HG02885 (cell line): ENCODE measurements around the gene LRRC4C.
"Not testable (repeated sequence)": the region's sequence is repeated elsewhere in the genome, so short reads cannot be mapped to it uniquely, and the experiment has no call there.

Experiments used
- ATAC-seq: cut with Tn5 transposase; IDR thresholded peaks from one replicate; pipeline ENCODE4 v1.9.1; 2021; ENCODE audit warnings: mild to moderate bottlenecking; ENCODE audit not compliant: unreplicated experiment, poor library complexity

LRRC4C gene

DNA sequence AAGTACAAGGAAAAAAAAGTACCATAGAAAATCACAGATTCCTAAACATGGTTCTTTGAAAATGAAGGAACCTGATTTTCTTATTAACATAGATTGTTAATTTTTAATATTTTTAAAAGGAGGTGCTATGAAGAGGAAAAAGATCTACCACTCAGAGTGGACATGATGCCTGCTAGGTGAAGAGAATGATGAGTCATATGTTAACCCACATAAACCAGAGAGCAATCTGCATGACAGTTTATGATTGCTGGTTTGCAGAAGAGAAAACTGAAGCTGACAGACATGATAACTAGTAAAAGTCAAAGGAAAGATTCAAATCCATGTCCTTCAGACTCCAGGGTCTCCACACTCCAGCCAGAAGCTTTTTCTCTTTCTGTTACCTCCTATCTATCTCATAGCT lies 1231.7 kb downstream of the LRRC4C start:
- ATAC-seq = peak; percentile 89

DNA sequence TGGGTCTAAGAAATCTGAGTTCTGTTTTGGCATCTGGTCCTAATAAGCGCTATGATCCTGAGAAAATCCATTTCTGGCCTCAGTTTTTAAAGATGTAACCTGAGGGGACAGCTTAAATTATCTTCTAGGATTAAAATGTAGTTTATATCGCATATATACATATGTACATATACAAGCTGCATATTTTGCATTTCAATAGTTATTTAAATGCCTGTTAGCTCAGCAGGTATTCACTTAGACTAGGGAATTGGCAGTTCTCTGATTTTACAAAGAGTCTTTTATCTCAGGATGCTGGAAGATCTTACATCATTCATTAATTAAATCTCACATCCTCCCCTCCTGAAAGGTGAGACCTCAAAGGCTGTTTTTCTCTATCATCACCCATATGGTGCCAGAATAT lies 1232.8 kb downstream of the LRRC4C start:
- ATAC-seq = no peak

GRCh38 chr11:40223596-40224330 lies 1235.7 kb downstream of the LRRC4C start:
- no peak for ATAC-seq

DNA sequence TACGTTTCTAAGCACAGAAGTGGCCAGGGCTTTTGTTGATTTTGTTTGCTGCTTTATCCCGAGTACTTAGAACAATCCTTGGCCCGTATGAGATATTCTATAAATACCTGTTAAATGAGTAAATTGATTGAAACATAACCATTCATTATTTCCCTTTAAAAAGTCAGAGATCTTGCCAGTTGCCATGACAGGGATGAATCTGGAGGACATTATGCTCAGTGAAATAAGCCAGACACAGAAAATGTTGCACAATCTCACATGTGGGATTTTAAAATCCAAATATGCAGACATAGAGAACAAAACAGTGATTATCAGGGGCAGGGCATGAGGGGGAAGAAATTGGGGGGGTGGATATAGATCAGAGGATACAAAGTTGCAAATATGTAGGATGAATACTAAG lies 1240.1 kb downstream of the LRRC4C start:
- ATAC-seq = no peak

GRCh38 chr11:40215556-40215955 lies 1243.9 kb downstream of the LRRC4C start:
- ATAC-seq = no peak

- no peak for ATAC-seq
Observed at GRCh38 chr11:40207416-40207815, 1252.0 kb downstream of the LRRC4C start.

DNA sequence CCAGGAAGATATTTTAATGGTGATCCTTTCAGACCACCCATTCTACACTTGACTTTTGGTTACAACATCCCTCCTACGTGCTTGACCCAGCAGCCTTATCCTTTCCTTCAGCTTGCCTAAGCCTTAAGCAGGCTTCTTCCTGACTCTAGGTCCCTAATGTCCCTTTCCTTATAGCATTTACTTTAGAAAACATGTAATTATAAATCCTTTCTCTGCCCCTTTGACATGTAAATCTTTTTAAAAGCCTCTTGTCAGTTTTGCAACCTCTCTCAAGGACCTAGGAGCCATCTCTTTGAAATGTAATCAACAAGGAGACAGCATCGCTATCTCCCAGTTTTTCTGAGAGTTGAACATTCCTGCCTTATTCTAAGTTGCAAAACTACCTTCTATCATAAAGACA lies 1255.2 kb downstream of the LRRC4C start:
- ATAC-seq = no peak

- ATAC-seq = no peak
Observed at GRCh38 chr11:40203606-40204005, 1255.8 kb downstream of the LRRC4C start.

GRCh38 chr11:40202589-40203270 lies 1256.7 kb downstream of the LRRC4C start:
- ATAC-seq = no peak

- not testable (repeated sequence) for ATAC-seq
Observed at GRCh38 chr11:40192590-40192989, 1266.9 kb downstream of the LRRC4C start.

DNA sequence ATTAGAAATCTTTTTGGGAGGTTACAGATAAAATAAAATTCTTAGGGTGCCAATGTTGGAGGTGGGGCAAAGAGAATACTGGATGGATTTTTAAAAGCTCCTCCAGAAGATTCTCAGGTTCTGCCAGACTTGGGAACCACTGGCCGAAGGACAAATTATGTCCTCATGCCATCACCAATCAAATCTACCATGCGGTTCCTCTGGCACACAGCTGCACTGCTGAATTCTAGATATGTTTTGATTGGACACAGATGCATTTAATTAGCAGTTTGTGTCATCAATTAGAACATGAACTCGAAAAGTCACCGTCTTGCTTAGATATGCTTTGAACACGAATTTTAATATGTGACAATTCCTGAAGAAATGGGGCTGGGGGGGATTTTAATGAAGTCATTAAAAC lies 1269.2 kb downstream of the LRRC4C start:
- ATAC-seq = no peak

- ATAC-seq = no peak
Observed at GRCh38 chr11:40188848-40189247, 1270.6 kb downstream of the LRRC4C start.

GRCh38 chr11:40187295-40187694 lies 1272.2 kb downstream of the LRRC4C start:
- no peak for ATAC-seq

- no peak for ATAC-seq
Observed at GRCh38 chr11:40186437-40187263, 1272.8 kb downstream of the LRRC4C start.

DNA sequence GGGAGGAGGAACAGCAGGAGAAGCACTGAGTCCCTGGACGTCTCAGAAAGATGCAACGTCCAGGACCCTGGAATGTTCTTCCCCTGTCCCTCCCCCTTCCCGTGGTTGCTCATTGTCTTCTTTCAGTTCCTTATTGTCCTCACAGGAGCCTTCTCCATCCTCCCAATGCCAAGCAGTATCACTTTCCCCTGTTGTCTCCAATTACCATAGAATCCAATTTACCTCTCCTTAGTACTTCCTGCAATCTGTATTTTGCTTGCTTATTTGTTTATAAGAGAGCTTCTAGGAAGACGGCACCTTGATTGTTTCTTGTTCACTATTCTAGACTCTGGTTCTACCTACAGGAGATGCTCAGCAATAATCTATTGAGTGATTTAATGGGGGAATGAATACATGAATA lies 1273.7 kb downstream of the LRRC4C start:
- no peak for ATAC-seq

GRCh38 chr11:40183073-40184064 lies 1276.1 kb downstream of the LRRC4C start:
- ATAC-seq = peak; percentile 81

- ATAC-seq = no peak
Observed at GRCh38 chr11:40179541-40179940, 1279.9 kb downstream of the LRRC4C start.

GRCh38 chr11:40178470-40178869 lies 1281.0 kb downstream of the LRRC4C start:
- ATAC-seq = no peak

- no peak for ATAC-seq
Observed at GRCh38 chr11:40175980-40176379, 1283.5 kb downstream of the LRRC4C start.

DNA sequence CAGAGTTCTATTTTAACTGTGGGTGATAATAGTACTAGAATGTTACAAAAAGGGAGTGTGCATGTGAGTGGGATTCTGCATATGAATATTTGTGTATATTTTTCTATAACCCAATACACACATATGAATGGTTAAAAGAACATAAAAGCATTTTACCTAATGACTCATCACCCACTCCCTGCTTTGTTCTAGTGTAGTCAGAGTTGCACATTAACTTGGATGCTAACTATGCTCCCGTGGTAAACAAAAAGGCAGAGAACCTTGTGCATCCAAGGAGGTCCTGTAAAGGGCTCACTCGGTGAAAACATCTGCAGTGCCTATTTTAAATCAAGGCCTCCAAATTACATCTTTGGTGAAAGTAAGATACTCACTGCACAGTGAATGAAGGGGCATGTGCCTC lies 1289.4 kb downstream of the LRRC4C start:
- no peak for ATAC-seq
